ENCODE measurements around the gene HOXA5. TPM values are rescaled to one million over a fixed set of nuclear protein-coding genes. Genes with fewer than 3 reads are reported as not detected.

Gene HOXA5
- total RNA-seq, 1 experiment from 2014 or later: 6.7 TPM

- no peak for ATAC-seq
- intact Hi-C loops (cut with micrococcal nuclease): no loop called here
- Histone ChIP-seq H3K27ac (ENCODE audit: low read depth, low read length) (no peak overlapping the region), H4K20me1 (ENCODE audit: insufficient read depth) (no peaks in the 10 kb centered on the region), H3K9me2 (ENCODE audit: insufficient read depth) (no peaks in the 10 kb centered on the region), H3K79me2 (ENCODE audit: insufficient read depth, low read length) (no peaks in the 10 kb centered on the region), H2AFZ (ENCODE audit: low read depth, low read length, poor library complexity, severe bottlenecking) (no peak overlapping the region), H3K4me1 (ENCODE audit: control insufficient read depth in 1 of 2, insufficient read depth in 2 of 2, low read length in 2 of 2) (peaks cover 3 to 9% of the 10 kb centered on the region in 2 experiments; a peak in 1 of 4 replicates), H3K4me3 (replicated peaks in 1 of 2; ENCODE audit: low read depth in 1 of 2, low read length in 2 of 2) (no peak overlapping the region), H3K4me2 (ENCODE audit: low read length) (no peak overlapping the region), H3K27me3 (ENCODE audit: insufficient read depth, low read length) (no peaks in the 10 kb centered on the region), H3K9me3 (ENCODE audit: control insufficient read depth in 1 of 2, insufficient read depth in 1 of 2, low read depth in 1 of 2, low read length in 2 of 2) (no peaks in the 10 kb centered on the region), H3K9ac (ENCODE audit: low read length) (no peak overlapping the region), H3K36me3 (ENCODE audit: control insufficient read depth in 1 of 2, insufficient read depth in 2 of 2, low read length in 2 of 2) (no peaks in the 10 kb centered on the region)
- POLR2A ChIA-PET: interaction anchor here (1.0 to 1.2 kb wide), 2 partner anchors 8 to 10 kb away, joined by 3 read pairs; no protein-coding TSS in a partner anchor
- CTCF ChIA-PET: no interaction called here
- no peak for TF ChIP-seq CBX3 (IDR thresholded peaks at IDR 0.05; ENCODE audit: low read depth)
- TF ChIP-seq CEBPB (IDR thresholded peaks at IDR 0.05; ENCODE audit: low read depth): no peak
- no peak for TF ChIP-seq ZBTB33 (IDR thresholded peaks at IDR 0.05; ENCODE audit: extremely low read depth, insufficient replicate concordance, low read length)
- no peak for TF ChIP-seq MAX (IDR thresholded peaks at IDR 0.05)
- TF ChIP-seq SP1 (IDR thresholded peaks at IDR 0.05; ENCODE audit: low read depth): no peak
- no peak for TF ChIP-seq FOSL1 (IDR thresholded peaks at IDR 0.05; ENCODE audit: low read depth)
- no peak for TF ChIP-seq ELF1 (IDR thresholded peaks at IDR 0.05; ENCODE audit: borderline replicate concordance, low read depth)
- TF ChIP-seq EZH2 (IDR thresholded peaks at IDR 0.05): no peak
- no peak for TF ChIP-seq ZNF274 (IDR thresholded peaks at IDR 0.05; ENCODE audit: low read depth, low read length)
- TF ChIP-seq SIN3A (IDR thresholded peaks at IDR 0.05; ENCODE audit: low read depth): no peak
- no peak for TF ChIP-seq POLR2AphosphoS5 (IDR thresholded peaks at IDR 0.05; ENCODE audit: low read depth, low read length)
- TF ChIP-seq SRF (IDR thresholded peaks at IDR 0.05; ENCODE audit: low read depth): no peak
- TF ChIP-seq ZFX (IDR thresholded peaks at IDR 0.05): no peak
- no peak for TF ChIP-seq POLR2A (IDR thresholded peaks at IDR 0.05; ENCODE audit: borderline replicate concordance, extremely low read depth, insufficient read depth, insufficient read length)
- no peak for TF ChIP-seq REST (IDR thresholded peaks at IDR 0.05; ENCODE audit: low read depth)
- TF ChIP-seq CTCF (IDR thresholded peaks at IDR 0.05 in 2 of 3, conservative IDR thresholded peaks at IDR 0.05 in 1 of 3; ENCODE audit: borderline replicate concordance in 1 of 3, insufficient read depth in 1 of 3, low read depth in 2 of 3, low read length in 2 of 3): no peak
- no peak for TF ChIP-seq EGR1 (IDR thresholded peaks at IDR 0.05; ENCODE audit: low read depth)
- no peak for DNase-seq (ENCODE audit: low read depth, low spot score)
- RAD21 ChIA-PET (ENCODE audit: low non-redundant PET in 1 of 2, low total read pairs in 2 of 2, uncharacterized antibody in 2 of 2, unreplicated experiment in 2 of 2): no interaction called here
- BruUV-seq (replicated peaks): no TSS peak
Observed at GRCh38 chr7:27091105-27091504, 52.4 kb downstream of the HOXA5 start.
